B cell (primary cell): ENCODE data around the gene ARL4A. TPM values are rescaled to one million over a fixed set of nuclear protein-coding genes. Genes with fewer than 3 reads are reported as not detected.

Experiments used
- ATAC-seq: fragments of 200-7000 bp; cut with Tn5 transposase; one replicate; pipeline ENCODE4 v1.10.0; 2021; ENCODE audit warnings: low read depth, mild to moderate bottlenecking, moderate number of reproducible peaks, moderate library complexity
- CTCF ChIA-PET: fragments of 350-600 bp; sonication (Branson Sonifier 250); formaldehyde crosslinking; loops from one replicate; lab custom pipeline; 2021; ENCODE audit warnings: antibody characterized with exemption, inconsistent platforms; lab: Charles Lee
- POLR2A ChIA-PET: fragments of 350-600 bp; sonication (Branson Sonifier 250); formaldehyde crosslinking; loops from one replicate; lab custom pipeline; 2021; ENCODE audit warnings: antibody characterized with exemption; lab: Charles Lee
- DNase-seq: peaks from one replicate; pipeline ENCODE4 v3.0.0; 2013
- H2AFZ ChIP-seq: 2 replicates; pipeline ENCODE4 v1.6.1; 2012; ENCODE audit warnings: mild to moderate bottlenecking, low read depth, low read length; ENCODE audit not compliant: insufficient read depth, poor library complexity, severe bottlenecking
- H3K27ac ChIP-seq, 2 donors: 1 replicate in 1 of 2; 2 replicates in 1 of 2; pipeline ENCODE4 v1.5.1; 2012 to 2013; ENCODE audit warnings: low read length in 2 of 2, mild to moderate bottlenecking in 2 of 2, moderate library complexity in 1 of 2
- H3K27me3 ChIP-seq, 4 experiments: fragments of 200-600 bp in 1 of 4; sonication (generic) in 1 of 4; replicated peaks in 1 of 4; 1 replicate in 2 of 4; 2 replicates in 2 of 4; pipeline versions ENCODE4 v1.6.1 to v1.7.0; 2013 to 2016; ENCODE audit warnings: low read length in 3 of 4, mild to moderate bottlenecking in 2 of 4, mixed read lengths in 1 of 4, moderate library complexity in 1 of 4; ENCODE audit not compliant: insufficient read depth in 4 of 4, control insufficient read depth in 3 of 4; ENCODE audit errors: control extremely low read depth in 1 of 4
- H3K36me3 ChIP-seq, 2 experiments: replicated peaks in 1 of 2; 1 replicate in 1 of 2; 2 replicates in 1 of 2; pipeline versions ENCODE4 v1.6.1 to v1.7.1; 2013; ENCODE audit warnings: low read length in 1 of 2; ENCODE audit not compliant: insufficient read depth in 2 of 2, control insufficient read depth in 1 of 2; ENCODE audit errors: control extremely low read depth in 1 of 2, extremely low read depth in 1 of 2
- H3K4me1 ChIP-seq, 2 donors: fragments of 200-600 bp in 1 of 2; sonication (generic) in 1 of 2; 1 replicate in 1 of 2; 2 replicates in 1 of 2; pipeline versions ENCODE4 v1.5.1 to v1.6.1; 2013 to 2017; ENCODE audit warnings: low read length in 2 of 2; ENCODE audit not compliant: control insufficient read depth in 2 of 2, insufficient read depth in 2 of 2
- H3K4me2 ChIP-seq: replicated peaks from 2 replicates; pipeline ENCODE3; 2012; ENCODE audit warnings: mild to moderate bottlenecking, low read depth, low read length; ENCODE audit not compliant: poor library complexity, severe bottlenecking
- H3K4me3 ChIP-seq, 5 experiments: fragments of 200-600 bp in 1 of 5; sonication (generic) in 1 of 5; 1 replicate in 3 of 5; 2 replicates in 2 of 5; pipeline versions ENCODE4 v1.5.1 to v1.7.0; 2011 to 2016; ENCODE audit warnings: low read length in 4 of 5, mild to moderate bottlenecking in 4 of 5, low read depth in 2 of 5, control low read depth in 1 of 5, moderate library complexity in 1 of 5; ENCODE audit not compliant: insufficient read depth in 1 of 5; ENCODE audit errors: control extremely low read depth in 1 of 5, extremely low read depth in 1 of 5
- H3K79me2 ChIP-seq: fragments of 200-600 bp; sonication (generic); one replicate; pipeline ENCODE4 v1.6.0; 2016; ENCODE audit warnings: low read length; ENCODE audit not compliant: control insufficient read depth, insufficient read depth
- H3K9ac ChIP-seq: fragments of 200-600 bp; sonication (generic); 2 replicates; pipeline ENCODE4 v1.6.1; 2017; ENCODE audit warnings: mild to moderate bottlenecking, low read length, moderate library complexity
- H3K9me3 ChIP-seq, 3 donors: one replicate each; pipeline versions ENCODE4 v1.6.1 to v1.7.1; 2013; ENCODE audit warnings: low read length in 2 of 3; ENCODE audit not compliant: control insufficient read depth in 2 of 3, insufficient read depth in 1 of 3; ENCODE audit errors: control extremely low read depth in 1 of 3
- H4K20me1 ChIP-seq: 2 replicates; pipeline ENCODE4 v1.6.0; 2012; ENCODE audit warnings: mild to moderate bottlenecking, low read length; ENCODE audit not compliant: insufficient read depth, control insufficient read depth, poor library complexity, severe bottlenecking
- H3K27ac Mint-ChIP-seq: one replicate; pipeline ENCODE4 v1.8.0; 2021; ENCODE audit warnings: mixed read lengths
- H3K27me3 Mint-ChIP-seq: one replicate; pipeline ENCODE4 v1.8.0; 2021; ENCODE audit warnings: mixed read lengths
- H3K4me1 Mint-ChIP-seq: one replicate; pipeline ENCODE4 v1.8.0; 2021; ENCODE audit warnings: mixed read lengths
- H3K4me3 Mint-ChIP-seq: one replicate; pipeline ENCODE4 v1.8.0; 2021; ENCODE audit warnings: mixed read lengths
- H3K9me3 Mint-ChIP-seq: one replicate; pipeline ENCODE4 v1.8.0; 2022; ENCODE audit warnings: mixed read lengths; ENCODE audit not compliant: insufficient read depth
- EZH2 ChIP-seq: IDR thresholded peaks from 2 replicates; pipeline ENCODE4 v1.6.1; 2012; ENCODE audit warnings: borderline replicate concordance, low read depth, mild to moderate bottlenecking, moderate library complexity, low read length; ENCODE audit not compliant: insufficient read depth, poor library complexity, severe bottlenecking
- WGBS: methylation state at CpG from one replicate; pipeline ENCODE4 v1.1.5; 2013; ENCODE audit warnings: missing lambda C conversion rate; ENCODE audit not compliant: insufficient coverage; 5-methylcytosine and 5-hydroxymethylcytosine counted together
- intact Hi-C: fragments of 100-400 bp; cut with micrococcal nuclease; formaldehyde crosslinking; loops from one replicate; pipeline ENCODE4 v1.10.0; 2022
- polyA minus RNA-seq: library from RNA; depleted of rRNA, polyadenylated mRNA; stranded (reverse); fragments of >200 nt; gene quantifications from 2 replicates; pipeline ENCODE4 v1.2.3, GENCODE V29; 2012
- polyA plus RNA-seq: library from polyadenylated mRNA; depleted of rRNA; stranded (reverse); fragments of >200 nt; gene quantifications from 2 replicates; pipeline ENCODE4 v1.2.3, GENCODE V29; 2012
- total RNA-seq, 2 donors: library from RNA; stranded (reverse); fragments of 120-200 nt in 1 of 2; gene quantifications; 1 replicate in 1 of 2; 2 replicates in 1 of 2; pipeline versions ENCODE4 v1.2.3 to v1.2.4, GENCODE V29; 2013 to 2022
- TF ChIP-seq, protein P1 (sequence below): fragments of 200-600 bp; IDR thresholded peaks from one replicate; pipeline ENCODE4 v1.8.0; 2022; ENCODE audit warnings: antibody characterized with exemption, mild to moderate bottlenecking

ARL4A gene, protein sequence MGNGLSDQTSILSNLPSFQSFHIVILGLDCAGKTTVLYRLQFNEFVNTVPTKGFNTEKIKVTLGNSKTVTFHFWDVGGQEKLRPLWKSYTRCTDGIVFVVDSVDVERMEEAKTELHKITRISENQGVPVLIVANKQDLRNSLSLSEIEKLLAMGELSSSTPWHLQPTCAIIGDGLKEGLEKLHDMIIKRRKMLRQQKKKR
- total RNA-seq (14.2 and 15.0 TPM in 2 replicates), polyA plus RNA-seq (100 and 116 TPM in 2 replicates), polyA minus RNA-seq (71.3 and 84.6 TPM in 2 replicates)
- 64.7 TPM for total RNA-seq (2013)

GRCh38 chr7:12686891-12687717 is at the start of gene ARL4A:
TSS of gene ARL4A (plus strand) at chr7:12687633. CDS start at chr7:12688255, 622 bp downstream.
- H3K27me3 Mint-ChIP-seq: no peaks in the 10 kb centered on the region
- Histone ChIP-seq H3K36me3 (peaks cover 0 to 1% of the 10 kb centered on the region in 2 experiments), H3K27me3 (no peaks in the 10 kb centered on the region), H3K4me1 (peaks cover 22 to 24% of the 10 kb centered on the region in 2 donors), H3K9ac (peak within 1 kb of the TSS; percentile 98), H3K4me3 (peak within 1 kb of the TSS; percentile 57 to 98 (median 91)), H3K4me2 (peak within 1 kb of the TSS; percentile 70), H3K27ac (peak within 1 kb of the TSS; percentile 99 to 100), H3K79me2 (peaks cover 31% of the 10 kb centered on the region), H3K9me3 (peaks cover 0 to 8% (median 0%) of the 10 kb centered on the region in 3 donors), H4K20me1 (peaks cover 7% of the 10 kb centered on the region), H2AFZ (peak within 1 kb of the TSS; percentile 71)
- POLR2A ChIA-PET: interaction anchor here (0.9 kb wide), 1 partner anchor 49 kb away, joined by 3 read pairs; no protein-coding TSS in a partner anchor
- CTCF ChIA-PET: interaction anchor here (0.6 to 2.3 kb wide), 15 partner anchors 9 to 575 kb away, joined by 3 to 15 read pairs (median 6); partner anchors contain the start of gene TMEM106B
- ATAC-seq: peak; percentile 61
- TF ChIP-seq, protein P1, sequence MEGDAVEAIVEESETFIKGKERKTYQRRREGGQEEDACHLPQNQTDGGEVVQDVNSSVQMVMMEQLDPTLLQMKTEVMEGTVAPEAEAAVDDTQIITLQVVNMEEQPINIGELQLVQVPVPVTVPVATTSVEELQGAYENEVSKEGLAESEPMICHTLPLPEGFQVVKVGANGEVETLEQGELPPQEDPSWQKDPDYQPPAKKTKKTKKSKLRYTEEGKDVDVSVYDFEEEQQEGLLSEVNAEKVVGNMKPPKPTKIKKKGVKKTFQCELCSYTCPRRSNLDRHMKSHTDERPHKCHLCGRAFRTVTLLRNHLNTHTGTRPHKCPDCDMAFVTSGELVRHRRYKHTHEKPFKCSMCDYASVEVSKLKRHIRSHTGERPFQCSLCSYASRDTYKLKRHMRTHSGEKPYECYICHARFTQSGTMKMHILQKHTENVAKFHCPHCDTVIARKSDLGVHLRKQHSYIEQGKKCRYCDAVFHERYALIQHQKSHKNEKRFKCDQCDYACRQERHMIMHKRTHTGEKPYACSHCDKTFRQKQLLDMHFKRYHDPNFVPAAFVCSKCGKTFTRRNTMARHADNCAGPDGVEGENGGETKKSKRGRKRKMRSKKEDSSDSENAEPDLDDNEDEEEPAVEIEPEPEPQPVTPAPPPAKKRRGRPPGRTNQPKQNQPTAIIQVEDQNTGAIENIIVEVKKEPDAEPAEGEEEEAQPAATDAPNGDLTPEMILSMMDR: peak; percentile 64
- no peak for TF ChIP-seq EZH2
- WGBS: 1% methylated on average over 70 of the region's 73 CpGs
- intact Hi-C loops: loop anchor here (1.0 to 10.0 kb wide), 7 partner anchors 48 to 576 kb away; partner anchors contain the start of gene TMEM106B
- peak within 1 kb of the TSS; percentile 99 for H3K4me3 Mint-ChIP-seq
- H3K27ac Mint-ChIP-seq: peak within 1 kb of the TSS; percentile 98
- H3K4me1 Mint-ChIP-seq: peaks cover 55% of the 10 kb centered on the region
- peak; percentile 91 for DNase-seq
- no peaks in the 10 kb centered on the region for H3K9me3 Mint-ChIP-seq
